Right lobe of liver (tissue), 6 donors: ENCODE results near the gene COQ9. TPM values are rescaled to one million over a fixed set of nuclear protein-coding genes. Genes with fewer than 3 reads are reported as not detected.
A peak's percentile ranks its signal among the peaks of the same experiment; 100 is the strongest.

Source experiments
- ATAC-seq, 4 donors: fragments of 200-7000 bp; cut with Tn5 transposase; one replicate each; pipeline ENCODE4 v1.9.1; 2020; ENCODE audit warnings: mild to moderate bottlenecking in 4 of 4, moderate library complexity in 4 of 4
- DNase-seq, 3 donors: peaks; one replicate each; pipeline ENCODE4 v3.0.0-alpha.2; 2020
- H3K27ac ChIP-seq, 3 donors: fragments of 200-600 bp; one replicate each; pipeline ENCODE4 v1.8.0; 2022
- H3K27me3 ChIP-seq, 2 donors: fragments of 200-600 bp; one replicate each; pipeline ENCODE4 v1.8.0; 2022
- H3K36me3 ChIP-seq, 4 donors: fragments of 200-600 bp; sonication (generic) in 1 of 4; one replicate each; pipeline versions ENCODE4 v1.5.1 to v1.8.0; 2017 to 2022; ENCODE audit warnings: control low read depth in 1 of 4
- H3K4me1 ChIP-seq, 4 donors: fragments of 200-600 bp; sonication (generic) in 1 of 4; one replicate each; pipeline versions ENCODE4 v1.5.1 to v1.8.0; 2017 to 2022; ENCODE audit warnings: control low read depth in 1 of 4
- H3K4me3 ChIP-seq, 3 donors: fragments of 200-600 bp; one replicate each; pipeline ENCODE4 v1.8.0; 2022
- H3K9me3 ChIP-seq, 4 donors: fragments of 200-600 bp; sonication (generic) in 1 of 4; one replicate each; pipeline versions ENCODE4 v1.5.1 to v1.8.0; 2017 to 2022; ENCODE audit warnings: control low read depth in 1 of 4
- CTCF ChIP-seq, 4 donors: fragments of 200-600 bp in 3 of 4; fragments of 450-650 bp in 1 of 4; IDR thresholded peaks; one replicate each; pipeline versions ENCODE4 v1.5.1 to v1.8.0; 2016 to 2022; ENCODE audit warnings: antibody characterized with exemption in 4 of 4, mild to moderate bottlenecking in 2 of 4
- POLR2A ChIP-seq: fragments of 450-650 bp; IDR thresholded peaks from one replicate; pipeline ENCODE4 v1.6.1; 2017; ENCODE audit warnings: antibody characterized with exemption, mild to moderate bottlenecking
- WGBS: methylation state at CpG from one replicate; pipeline ENCODE4 v1.1.6; 2018; ENCODE audit warnings: low coverage, low lambda C conversion rate; ENCODE audit not compliant: insufficient coverage; ENCODE audit errors: missing lambda C conversion rate; 5-methylcytosine and 5-hydroxymethylcytosine counted together
- intact Hi-C, 2 donors: fragments of 100-400 bp; cut with DNase I; formaldehyde crosslinking; loops; one replicate each; pipeline versions ENCODE4 v1.11.2 to v1.14.1; 2022
- total RNA-seq, 6 experiments: library from RNA; depleted of rRNA in 2 of 6; stranded (reverse); fragments of >200 nt in 2 of 6; fragmentation: NEBNext Ultra II Directional in 3 of 6; extraction: Animal tissue kit (Norgen Biotek cat#: 25700) in 3 of 6; gene quantifications; one replicate each; pipeline versions ENCODE4 v1.1.0 to v1.2.4, GENCODE V29; 2016 to 2023
- donor health status: DM: no; HTN: yes; CAD: no.
- donor health status: DM: no; HTN: no; CAD: no.
- donor health status: DM: no; HTN: no; CAD: no.
- donor health status: DM: no; HTN: yes; CAD: no.
- donor health status: DM: no; HTN: yes; CAD: no.

COQ9 gene
- total RNA-seq, 6 experiments from 2014 or later: 43.2 to 81.4 (median 55.3) TPM

GRCh38 chr16:57405097-57405496 is 42.2 kb upstream of the COQ9 start:
- intact Hi-C loops: loop anchor here in 1 of 2 donors (5.0 kb wide), 1 partner anchor 93 kb away; no protein-coding TSS in a partner anchor
- no peak for TF ChIP-seq POLR2A
- no peak for TF ChIP-seq CTCF (IDR thresholded peaks at IDR 0.05)
- peak in 1 of 3 donors; percentile 6 for DNase-seq

GRCh38 chr16:57406881-57407280 is 40.4 kb upstream of the COQ9 start:
- DNase-seq: peak in 1 of 3 donors; percentile 0
- Histone ChIP-seq H3K27ac (no peak overlapping the region), H3K27me3 (no peaks in the 10 kb centered on the region), H3K9me3 (no peaks in the 10 kb centered on the region), H3K4me1 (no peaks in the 10 kb centered on the region), H3K4me3 (no peak overlapping the region), H3K36me3 (no peaks in the 10 kb centered on the region)
- intact Hi-C loops: loop anchor here in 1 of 2 donors (5.0 kb wide), 1 partner anchor 95 kb away; no protein-coding TSS in a partner anchor
- ATAC-seq: peak in 2 of 4 donors; percentile 17 to 30
- 50% methylated on average over 2 of the region's 2 CpGs for WGBS
- TF ChIP-seq POLR2A (no peak), CTCF (IDR thresholded peaks at IDR 0.05) (no peak)

More at GRCh38 chr16:57405097-57405496, 42.2 kb upstream of the COQ9 start:
- Histone ChIP-seq H3K9me3 (no peaks in the 10 kb centered on the region), H3K27me3 (no peaks in the 10 kb centered on the region), H3K4me1 (no peaks in the 10 kb centered on the region), H3K36me3 (no peaks in the 10 kb centered on the region), H3K27ac (no peak overlapping the region), H3K4me3 (no peak overlapping the region)
- WGBS: 76% methylated on average over 3 of the region's 3 CpGs
- ATAC-seq: no peak

GRCh38 chr16:57407521-57408353 is 39.5 kb upstream of the COQ9 start:
- H3K36me3 ChIP-seq: no peaks in the 10 kb centered on the region
- WGBS: 72% methylated on average over 5 of the region's 5 CpGs
- intact Hi-C loops: loop anchor here in 1 of 2 donors (5.0 kb wide), 1 partner anchor 95 kb away; no protein-coding TSS in a partner anchor
- no peaks in the 10 kb centered on the region for H3K4me1 ChIP-seq
- H3K27ac ChIP-seq: no peak overlapping the region
- no peak for DNase-seq
- no peak for ATAC-seq
- no peak for TF ChIP-seq CTCF (IDR thresholded peaks at IDR 0.05)
- no peak for TF ChIP-seq POLR2A
- no peaks in the 10 kb centered on the region for H3K27me3 ChIP-seq
- no peaks in the 10 kb centered on the region for H3K9me3 ChIP-seq
- no peak overlapping the region for H3K4me3 ChIP-seq

GRCh38 chr16:57409065-57409464 is 38.2 kb upstream of the COQ9 start:
- TF ChIP-seq POLR2A: no peak
- TF ChIP-seq CTCF (IDR thresholded peaks at IDR 0.05): no peak
- no peak overlapping the region for H3K27ac ChIP-seq
- no peaks in the 10 kb centered on the region for H3K4me1 ChIP-seq
- H3K9me3 ChIP-seq: no peaks in the 10 kb centered on the region
- DNase-seq: no peak
- H3K4me3 ChIP-seq: no peak overlapping the region
- peak; percentile 31 to 65 (median 60) for ATAC-seq
- intact Hi-C loops: loop anchor here in 1 of 2 donors (5.0 kb wide), 1 partner anchor 97 kb away; no protein-coding TSS in a partner anchor
- H3K36me3 ChIP-seq: no peaks in the 10 kb centered on the region
- H3K27me3 ChIP-seq: no peaks in the 10 kb centered on the region
- WGBS: 47% methylated on average over 5 of the region's 5 CpGs
